IPS-11a (cell line): ENCODE data around the gene SCGB1D1.

ENCODE experiments used
- H3K4me3 ChIP-seq: one replicate; pipeline ENCODE4 v1.5.1; 2013; ENCODE audit warnings: low read depth, low read length, control low read depth

SCGB1D1 gene

GRCh38 chr11:62221498-62221897, 31.5 kb downstream of the SCGB1D1 start:
- H3K4me3 ChIP-seq: no peak overlapping the region

GRCh38 chr11:62223095-62223494, 33.1 kb downstream of the SCGB1D1 start:
- H3K4me3 ChIP-seq: no peak overlapping the region

- H3K4me3 ChIP-seq: no peak overlapping the region
These were observed 43.7 kb downstream of the SCGB1D1 start for GRCh38 chr11:62233730-62234129.

GRCh38 chr11:62236187-62236586, 46.2 kb downstream of the SCGB1D1 start:
- H3K4me3 ChIP-seq: no peak overlapping the region

GRCh38 chr11:62237499-62237898, 47.5 kb downstream of the SCGB1D1 start:
- H3K4me3 ChIP-seq: no peak overlapping the region

DNA sequence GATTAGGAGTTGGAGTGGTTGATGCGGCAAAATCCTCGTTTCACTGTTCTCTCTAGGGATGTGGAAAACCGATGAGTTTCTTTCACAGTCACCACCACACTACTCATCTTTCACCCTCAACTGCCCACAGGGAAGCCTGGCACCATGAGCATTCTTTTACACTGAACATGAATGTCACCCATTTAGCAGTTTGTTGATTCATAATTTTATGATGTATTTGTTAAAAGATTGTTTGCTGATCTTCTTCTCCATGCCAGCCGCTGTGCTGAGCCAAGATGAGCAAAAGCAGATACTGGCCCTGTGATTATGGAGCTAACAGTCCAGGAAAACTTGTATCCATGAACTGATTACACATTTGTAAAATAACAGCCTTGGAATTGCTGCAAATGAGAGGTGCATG, 48.1 kb downstream of the SCGB1D1 start:
- H3K4me3 ChIP-seq: no peak overlapping the region

- no peak overlapping the region for H3K4me3 ChIP-seq
These were observed 51.1 kb downstream of the SCGB1D1 start for GRCh38 chr11:62241095-62241494.

DNA sequence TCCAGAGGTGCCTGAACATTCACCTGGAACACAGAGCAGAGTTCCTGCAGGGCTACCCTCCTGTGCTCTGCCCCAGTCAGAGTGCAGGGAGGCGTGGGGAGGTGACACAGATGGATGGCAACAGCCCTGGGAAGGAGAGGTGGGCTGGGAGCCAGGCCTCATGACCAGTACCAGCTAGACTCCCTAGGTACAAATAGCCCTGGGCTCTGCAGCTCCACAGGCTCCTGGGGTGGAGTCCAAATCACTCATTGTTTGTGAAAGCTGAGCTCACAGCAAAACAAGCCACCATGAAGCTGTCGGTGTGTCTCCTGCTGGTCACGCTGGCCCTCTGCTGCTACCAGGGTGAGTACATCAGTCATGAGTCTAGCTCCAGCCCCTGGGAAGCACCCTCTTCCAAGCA, 52.0 kb downstream of the SCGB1D1 start, which contains the start of gene SCGB1D2:
Gene SCGB1D2, plus strand, starts transcription at position 219 of the 400 bp plus-strand sequence. Its CDS starts 69 bp downstream, at position 288.
- no peak within 1 kb of the TSS for H3K4me3 ChIP-seq
